GM13977 (cell line): ENCODE results near the gene EVPL.

Experiments used
- DNase-seq: peaks from one replicate; pipeline ENCODE4 v3.0.0; 2012; ENCODE audit warnings: low spot score
- in situ Hi-C: fragments of 300-500 bp; cut with MboI; formaldehyde crosslinking; loops from one replicate; pipeline ENCODE4 v1.12.0; 2022; ENCODE audit warnings: low sequenced_read_pairs, low pct_unique_long_range_greater_than_20kb, mixed read lengths, inconsistent platforms; ENCODE audit not compliant: unreplicated experiment
- TF ChIP-seq, protein P1 (sequence below): IDR thresholded peaks from 2 replicates; pipeline ENCODE4 v1.5.1; 2012; ENCODE audit warnings: mild to moderate bottlenecking, control low read depth; ENCODE audit not compliant: insufficient read depth; ENCODE audit errors: extremely low read depth, missing control alignments

EVPL gene

DNA sequence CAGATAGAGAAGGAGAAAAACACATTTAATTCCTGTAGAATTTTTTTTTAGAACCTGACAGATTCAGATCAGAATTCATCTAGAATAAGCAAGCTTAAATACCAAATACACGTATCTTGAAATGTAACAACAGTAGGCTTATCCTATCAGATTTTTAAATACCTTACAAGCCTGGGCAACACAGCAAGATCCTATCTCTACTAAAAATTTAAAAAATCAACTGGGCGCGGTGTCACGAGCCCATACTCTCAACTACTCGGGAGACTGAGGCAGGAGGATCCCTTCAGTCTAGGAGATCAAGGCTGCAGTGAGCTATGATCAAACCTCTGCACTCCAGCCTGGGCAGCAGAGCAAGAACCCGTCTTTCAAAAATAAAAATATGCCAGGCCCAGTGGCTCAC, 61.6 kb downstream of the EVPL start:
- TF ChIP-seq, protein P1, sequence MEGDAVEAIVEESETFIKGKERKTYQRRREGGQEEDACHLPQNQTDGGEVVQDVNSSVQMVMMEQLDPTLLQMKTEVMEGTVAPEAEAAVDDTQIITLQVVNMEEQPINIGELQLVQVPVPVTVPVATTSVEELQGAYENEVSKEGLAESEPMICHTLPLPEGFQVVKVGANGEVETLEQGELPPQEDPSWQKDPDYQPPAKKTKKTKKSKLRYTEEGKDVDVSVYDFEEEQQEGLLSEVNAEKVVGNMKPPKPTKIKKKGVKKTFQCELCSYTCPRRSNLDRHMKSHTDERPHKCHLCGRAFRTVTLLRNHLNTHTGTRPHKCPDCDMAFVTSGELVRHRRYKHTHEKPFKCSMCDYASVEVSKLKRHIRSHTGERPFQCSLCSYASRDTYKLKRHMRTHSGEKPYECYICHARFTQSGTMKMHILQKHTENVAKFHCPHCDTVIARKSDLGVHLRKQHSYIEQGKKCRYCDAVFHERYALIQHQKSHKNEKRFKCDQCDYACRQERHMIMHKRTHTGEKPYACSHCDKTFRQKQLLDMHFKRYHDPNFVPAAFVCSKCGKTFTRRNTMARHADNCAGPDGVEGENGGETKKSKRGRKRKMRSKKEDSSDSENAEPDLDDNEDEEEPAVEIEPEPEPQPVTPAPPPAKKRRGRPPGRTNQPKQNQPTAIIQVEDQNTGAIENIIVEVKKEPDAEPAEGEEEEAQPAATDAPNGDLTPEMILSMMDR: no peak
- in situ Hi-C loops: no loop called here
- DNase-seq: no peak

DNA sequence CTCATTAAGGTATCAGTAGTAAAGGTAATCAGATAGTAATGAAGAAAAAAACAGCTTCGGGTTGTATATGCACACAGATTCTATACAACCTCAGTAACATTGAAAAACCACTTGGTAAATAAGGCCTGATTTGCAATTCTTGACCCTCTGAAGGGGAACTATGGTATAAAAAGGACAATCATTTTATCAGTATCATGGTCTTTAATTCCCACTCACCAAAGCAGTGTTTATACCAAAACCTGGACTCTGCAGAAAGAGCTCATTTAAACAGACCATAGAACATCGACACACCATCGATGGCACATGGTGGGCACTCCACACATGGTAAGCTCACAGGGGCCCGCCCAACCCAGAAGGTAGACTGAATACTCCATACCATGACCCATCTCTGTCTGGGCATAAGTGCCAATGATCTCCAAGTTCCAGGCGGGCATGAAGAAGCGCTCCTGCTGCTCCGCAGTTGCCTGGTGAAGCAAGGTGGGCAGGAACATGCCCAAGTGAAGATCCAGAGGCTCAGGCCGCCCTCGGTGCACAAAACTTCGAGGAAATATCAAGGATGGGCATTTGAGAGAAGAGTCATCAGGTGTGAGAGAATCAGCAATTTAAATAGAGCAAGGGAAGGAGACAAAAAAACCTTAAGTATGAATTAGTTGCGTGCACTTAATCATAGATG, 67.1 kb downstream of the EVPL start:
- TF ChIP-seq, protein P1: no peak
- no peak for DNase-seq
- in situ Hi-C loops: no loop called here

DNA sequence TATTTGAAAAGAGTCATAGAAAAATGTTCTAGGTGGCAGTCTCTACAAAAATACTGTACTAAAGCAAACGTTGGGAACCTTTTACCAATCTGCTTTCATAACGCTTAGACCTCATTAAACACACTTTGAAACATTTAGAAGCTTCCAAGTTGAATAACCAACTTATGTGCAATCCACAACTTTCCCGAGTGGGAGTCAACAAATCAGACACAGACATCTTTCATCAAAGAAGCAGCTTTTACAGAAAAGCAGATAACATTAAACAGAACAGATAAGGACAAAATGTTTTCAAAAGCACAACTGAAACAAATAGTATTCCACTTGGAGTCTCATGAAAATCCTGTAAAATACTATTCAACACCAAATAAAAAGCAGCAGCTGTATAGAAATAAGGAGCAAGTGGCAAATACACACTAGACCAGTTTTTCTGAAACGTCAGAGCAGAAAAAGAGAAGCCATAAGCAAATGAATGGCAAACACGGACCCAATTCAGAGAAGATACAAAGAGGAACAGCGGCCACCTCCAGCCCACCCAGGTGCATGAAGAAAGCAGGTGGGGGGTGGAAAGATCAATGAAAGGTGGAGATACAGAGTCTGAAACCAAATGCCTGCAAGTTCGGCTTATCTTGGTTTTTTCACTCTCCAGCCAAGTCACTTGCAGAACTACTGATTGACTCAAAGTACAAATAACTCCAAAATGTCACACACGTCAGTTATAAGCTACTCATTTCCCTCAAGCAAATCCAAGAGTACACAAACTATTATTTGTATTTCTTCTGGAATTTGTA, 67.9 kb downstream of the EVPL start:
- in situ Hi-C loops: no loop called here
- no peak for DNase-seq
- TF ChIP-seq, protein P1: no peak
